Measurements from ENCODE around the gene NEIL3.

The NEIL3 gene

GRCh38 chr4:177400030-177400429 is 90.4 kb downstream of the NEIL3 start:
- no peak overlapping the region for H3K27ac ChIP-seq
- no peak overlapping the region for H3K4me3 ChIP-seq (ENCODE audit: low read depth, low read length)
- no peak for TF ChIP-seq CTCF (IDR thresholded peaks at IDR 0.05; ENCODE audit: low read depth, low read length, missing control alignments)
- H3K36me3 ChIP-seq (replicated peaks), result no peaks in the 10 kb centered on the region
- no peak for DNase-seq
- in situ Hi-C loops (cut with HindIII; ENCODE audit: low pct_ligation_motif_present, low sequenced_read_pairs), result no loop called here
- H3K27me3 ChIP-seq (replicated peaks), result no peaks in the 10 kb centered on the region

- H3K27me3 ChIP-seq (replicated peaks), result no peaks in the 10 kb centered on the region
- H3K36me3 ChIP-seq (replicated peaks), result no peaks in the 10 kb centered on the region
- in situ Hi-C loops (cut with HindIII; ENCODE audit: low pct_ligation_motif_present, low sequenced_read_pairs), result no loop called here
- H3K27ac ChIP-seq, result no peak overlapping the region
- no peak for TF ChIP-seq CTCF (IDR thresholded peaks at IDR 0.05; ENCODE audit: low read depth, low read length, missing control alignments)
- H3K4me3 ChIP-seq (ENCODE audit: low read depth, low read length), result no peak overlapping the region
- no peak for DNase-seq
Observed at GRCh38 chr4:177401658-177402273, 92.1 kb downstream of the NEIL3 start.

- no peak for TF ChIP-seq CTCF (IDR thresholded peaks at IDR 0.05; ENCODE audit: low read depth, low read length, missing control alignments)
- Histone ChIP-seq H3K27me3 (replicated peaks) (no peaks in the 10 kb centered on the region), H3K27ac (no peak overlapping the region), H3K36me3 (replicated peaks) (no peaks in the 10 kb centered on the region), H3K4me3 (ENCODE audit: low read depth, low read length) (no peak overlapping the region)
- in situ Hi-C loops (cut with HindIII; ENCODE audit: low pct_ligation_motif_present, low sequenced_read_pairs), result no loop called here
- no peak for DNase-seq
Observed at GRCh38 chr4:177403746-177404145, 94.1 kb downstream of the NEIL3 start.

- Histone ChIP-seq H3K27ac (no peak overlapping the region), H3K4me3 (ENCODE audit: low read depth, low read length) (no peak overlapping the region), H3K36me3 (replicated peaks) (no peaks in the 10 kb centered on the region), H3K27me3 (replicated peaks) (no peaks in the 10 kb centered on the region)
- DNase-seq, result no peak
- TF ChIP-seq CTCF (IDR thresholded peaks at IDR 0.05; ENCODE audit: low read depth, low read length, missing control alignments), result no peak
- in situ Hi-C loops (cut with HindIII; ENCODE audit: low pct_ligation_motif_present, low sequenced_read_pairs), result no loop called here
Observed at GRCh38 chr4:177404342-177404741, 94.7 kb downstream of the NEIL3 start.

- no peak for TF ChIP-seq CTCF (IDR thresholded peaks at IDR 0.05; ENCODE audit: low read depth, low read length, missing control alignments)
- Histone ChIP-seq H3K27me3 (replicated peaks) (no peaks in the 10 kb centered on the region), H3K36me3 (replicated peaks) (no peaks in the 10 kb centered on the region), H3K27ac (no peak overlapping the region), H3K4me3 (ENCODE audit: low read depth, low read length) (no peak overlapping the region)
- DNase-seq, result no peak
- in situ Hi-C loops (cut with HindIII; ENCODE audit: low pct_ligation_motif_present, low sequenced_read_pairs), result no loop called here
Observed at GRCh38 chr4:177404986-177405385, 95.3 kb downstream of the NEIL3 start.

- no peaks in the 10 kb centered on the region for H3K27me3 ChIP-seq (replicated peaks)
- no peak for DNase-seq
- no peak overlapping the region for H3K4me3 ChIP-seq (ENCODE audit: low read depth, low read length)
- in situ Hi-C loops (cut with HindIII; ENCODE audit: low pct_ligation_motif_present, low sequenced_read_pairs), result no loop called here
- no peak overlapping the region for H3K27ac ChIP-seq
- no peaks in the 10 kb centered on the region for H3K36me3 ChIP-seq (replicated peaks)
- no peak for TF ChIP-seq CTCF (IDR thresholded peaks at IDR 0.05; ENCODE audit: low read depth, low read length, missing control alignments)
Observed at GRCh38 chr4:177405508-177405907, 95.8 kb downstream of the NEIL3 start.

Measured in brain microvascular endothelial cell (primary cell).